Lower lobe of right lung (tissue), 2 donors: ENCODE results near the gene ACAT2. TPM values are rescaled to one million over a fixed set of nuclear protein-coding genes. Genes with fewer than 3 reads are reported as not detected.

Source experiments
- ATAC-seq, 2 donors: fragments of 200-7000 bp; cut with Tn5 transposase; one replicate each; pipeline ENCODE4 v1.9.1; 2020 to 2022; ENCODE audit warnings: mild to moderate bottlenecking in 2 of 2, moderate library complexity in 2 of 2
- DNase-seq: peaks from one replicate; pipeline ENCODE4 v3.0.0-alpha.2; 2020
- H3K27ac ChIP-seq: fragments of 200-600 bp; one replicate; pipeline ENCODE4 v1.8.0; 2022
- H3K27me3 ChIP-seq: fragments of 200-600 bp; one replicate; pipeline ENCODE4 v1.8.0; 2022; ENCODE audit warnings: low read depth
- H3K36me3 ChIP-seq: fragments of 200-600 bp; one replicate; pipeline ENCODE4 v1.8.0; 2022; ENCODE audit warnings: mild to moderate bottlenecking
- H3K4me1 ChIP-seq: fragments of 200-600 bp; one replicate; pipeline ENCODE4 v1.8.0; 2022
- H3K4me3 ChIP-seq: fragments of 200-600 bp; one replicate; pipeline ENCODE4 v1.8.0; 2022; ENCODE audit warnings: mild to moderate bottlenecking
- H3K9me3 ChIP-seq: fragments of 200-600 bp; one replicate; pipeline ENCODE4 v1.8.0; 2022
- CTCF ChIP-seq: fragments of 200-600 bp; IDR thresholded peaks from one replicate; pipeline ENCODE4 v1.8.0; 2022; ENCODE audit warnings: antibody characterized with exemption, mild to moderate bottlenecking
- intact Hi-C: fragments of 100-400 bp; cut with DNase I; formaldehyde crosslinking; loops from one replicate; pipeline ENCODE4 v1.11.0; 2022
- total RNA-seq: library from RNA; stranded (reverse); fragmentation: NEBNext Ultra II Directional; extraction: Animal tissue kit (Norgen Biotek cat#: 25700); gene quantifications from one replicate; pipeline ENCODE4 v1.2.1, GENCODE V29; 2021
- donor health status: DM: no; HTN: yes; CAD: no; lungs with severe emphysema.

ACAT2 gene
- total RNA-seq, 1 donor from 2014 or later, result 42.4 TPM

- DNase-seq, result no peak
- ATAC-seq, result no peak
- H3K4me3 ChIP-seq, result no peak overlapping the region
- H3K27ac ChIP-seq, result no peak overlapping the region
- TF ChIP-seq CTCF, result no peak
- intact Hi-C loops, result no loop called here
- peaks cover 63% of the 10 kb centered on the region for H3K36me3 ChIP-seq
- H3K27me3 ChIP-seq, result no peaks in the 10 kb centered on the region
- H3K9me3 ChIP-seq, result no peaks in the 10 kb centered on the region
- H3K4me1 ChIP-seq, result peaks cover 4% of the 10 kb centered on the region
These were observed 5.1 kb downstream of the ACAT2 start for GRCh38 chr6:159766906-159767305.

GRCh38 chr6:159769470-159769869 is 7.6 kb downstream of the ACAT2 start:
- H3K27me3 ChIP-seq, result no peaks in the 10 kb centered on the region
- TF ChIP-seq CTCF, result no peak
- H3K27ac ChIP-seq, result no peak overlapping the region
- intact Hi-C loops, result no loop called here
- no peak for ATAC-seq
- peaks cover 59% of the 10 kb centered on the region for H3K36me3 ChIP-seq
- H3K4me3 ChIP-seq, result no peak overlapping the region
- no peaks in the 10 kb centered on the region for H3K9me3 ChIP-seq
- no peaks in the 10 kb centered on the region for H3K4me1 ChIP-seq
- DNase-seq, result no peak

GRCh38 chr6:159772196-159772595 is 10.4 kb downstream of the ACAT2 start:
- Histone ChIP-seq H3K36me3 (peaks cover 70% of the 10 kb centered on the region), H3K27me3 (no peaks in the 10 kb centered on the region), H3K4me3 (no peak overlapping the region), H3K4me1 (no peaks in the 10 kb centered on the region), H3K9me3 (no peaks in the 10 kb centered on the region), H3K27ac (no peak overlapping the region)
- no peak for DNase-seq
- TF ChIP-seq CTCF, result no peak
- no peak for ATAC-seq
- intact Hi-C loops, result no loop called here

GRCh38 chr6:159777240-159777904 is 15.5 kb downstream of the ACAT2 start:
- intact Hi-C loops, result no loop called here
- H3K4me3 ChIP-seq, result no peak overlapping the region
- no peaks in the 10 kb centered on the region for H3K4me1 ChIP-seq
- no peaks in the 10 kb centered on the region for H3K27me3 ChIP-seq
- TF ChIP-seq CTCF, result no peak
- no peak for DNase-seq
- ATAC-seq, result no peak
- H3K27ac ChIP-seq, result no peak overlapping the region
- H3K36me3 ChIP-seq, result peaks cover 81% of the 10 kb centered on the region
- H3K9me3 ChIP-seq, result no peaks in the 10 kb centered on the region

GRCh38 chr6:159778131-159778530 is 16.3 kb downstream of the ACAT2 start:
- no peak for ATAC-seq
- no peaks in the 10 kb centered on the region for H3K4me1 ChIP-seq
- TF ChIP-seq CTCF, result no peak
- peaks cover 88% of the 10 kb centered on the region for H3K36me3 ChIP-seq
- no peak overlapping the region for H3K27ac ChIP-seq
- intact Hi-C loops, result no loop called here
- H3K9me3 ChIP-seq, result no peaks in the 10 kb centered on the region
- no peaks in the 10 kb centered on the region for H3K27me3 ChIP-seq
- no peak for DNase-seq
- no peak overlapping the region for H3K4me3 ChIP-seq
